Sciatic nerve (tissue), 2 donors: ENCODE results near the gene EXOSC7. TPM values are rescaled to one million over a fixed set of nuclear protein-coding genes. Genes with fewer than 3 reads are reported as not detected.
"Not testable (repeated sequence)": the region's sequence is repeated elsewhere in the genome, so short reads cannot be mapped to it uniquely, and the experiment has no call there.

ENCODE experiments used
- ATAC-seq: fragments of 200-7000 bp; cut with Tn5 transposase; one replicate; pipeline ENCODE4 v1.9.1; 2020; ENCODE audit warnings: mild to moderate bottlenecking, moderate library complexity
- DNase-seq: peaks from one replicate; pipeline ENCODE4 v3.0.0-alpha.2; 2020; ENCODE audit warnings: low spot score
- intact Hi-C: fragments of 100-400 bp; cut with DNase I; formaldehyde crosslinking; loops from one replicate; pipeline ENCODE4 v1.14.2; 2022
- total RNA-seq: library from RNA; stranded (reverse); fragmentation: NEBNext Ultra II Directional; extraction: Animal tissue kit (Norgen Biotek cat#: 25700); gene quantifications from one replicate; pipeline ENCODE4 v1.2.1, GENCODE V29; 2021
- donor health status: DM: no; HTN: no; CAD: no.
- donor health status: DM: no; HTN: no; CAD: no.

EXOSC7 gene
- total RNA-seq, 1 donor from 2014 or later = 36.9 TPM

DNA sequence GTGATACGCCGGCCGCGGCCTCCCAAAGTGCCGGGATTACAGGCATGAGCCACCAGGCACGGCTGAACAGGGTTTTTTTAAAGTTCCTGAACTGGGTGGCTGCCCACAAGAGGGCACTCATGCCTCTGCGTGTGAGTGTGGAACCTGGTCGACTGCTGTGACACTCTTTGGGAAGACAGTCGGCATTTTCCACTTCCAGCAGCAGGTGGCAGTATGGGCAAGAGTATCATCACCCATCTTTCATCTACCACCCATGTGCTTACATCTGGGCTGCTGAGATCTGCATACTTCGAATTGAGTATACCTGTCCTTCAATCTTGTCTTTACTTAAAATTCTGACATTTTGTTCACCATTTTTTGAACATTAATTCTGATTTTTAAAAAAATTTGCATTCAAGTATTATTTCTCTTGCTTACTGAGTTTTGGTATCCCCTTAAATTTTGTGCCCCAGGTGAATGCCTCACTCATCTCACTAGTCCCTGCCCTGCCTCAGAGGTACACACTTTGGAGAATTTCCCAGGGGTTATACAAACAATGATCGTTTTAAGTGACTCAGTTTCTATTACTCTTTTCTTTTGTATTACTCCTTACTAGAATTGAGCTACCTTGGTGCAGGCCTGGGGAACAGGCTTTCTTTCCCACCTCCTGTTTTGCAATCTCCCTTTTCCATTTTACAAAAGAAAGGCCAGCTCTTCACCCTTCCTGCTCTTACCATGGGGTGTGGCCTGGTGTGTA lies 61.8 kb downstream of the EXOSC7 start:
- peak; percentile 74 for ATAC-seq
- intact Hi-C loops = loop anchor here (5.0 kb wide), 1 partner anchor 464 kb away; no protein-coding TSS in a partner anchor
- DNase-seq = peak; percentile 94

DNA sequence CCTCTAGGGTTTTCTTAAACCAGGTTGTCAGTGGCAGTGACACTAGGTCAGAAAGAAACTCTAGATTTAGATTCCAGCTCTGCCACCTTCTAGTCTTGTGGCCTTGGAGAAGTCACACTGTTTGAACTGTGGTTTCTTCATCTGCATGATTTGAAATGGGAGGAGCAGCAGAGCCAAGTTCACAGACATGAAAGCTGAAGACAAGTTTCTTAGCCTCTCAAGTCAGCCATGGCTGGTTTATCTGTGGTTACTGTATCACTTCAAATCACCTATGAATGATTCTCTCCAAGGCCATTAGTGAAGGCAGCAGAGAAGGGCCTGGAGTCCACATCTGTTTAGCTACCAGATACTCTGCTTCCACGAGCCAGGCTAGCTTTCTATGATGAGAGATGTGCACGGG lies 65.6 kb downstream of the EXOSC7 start:
- ATAC-seq (no peak), DNase-seq (no peak)
- intact Hi-C loops = loop anchor here (10.0 kb wide), 1 partner anchor 173 kb away; no protein-coding TSS in a partner anchor

DNA sequence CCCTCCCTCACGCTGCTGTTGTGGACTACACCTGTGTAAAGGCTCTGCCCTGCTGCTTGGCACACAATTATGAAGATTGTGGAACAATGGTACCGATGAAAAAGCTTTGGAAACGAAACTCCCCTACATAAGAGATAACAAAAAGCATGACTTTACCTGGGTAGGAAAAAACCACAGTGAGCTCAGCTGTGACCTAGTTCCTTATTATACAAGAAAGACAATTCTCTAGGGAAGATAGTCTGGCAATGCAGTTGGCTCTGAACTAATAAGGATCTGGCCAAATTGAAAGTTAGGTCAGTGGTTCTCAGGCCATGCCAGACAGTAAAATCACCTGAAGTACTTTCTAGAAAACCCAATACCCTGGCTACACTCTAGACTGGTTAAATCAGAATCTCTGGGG lies 66.1 kb downstream of the EXOSC7 start:
- no peak for ATAC-seq
- no peak for DNase-seq
- intact Hi-C loops = loop anchor here (10.0 kb wide), 1 partner anchor 173 kb away; no protein-coding TSS in a partner anchor

DNA sequence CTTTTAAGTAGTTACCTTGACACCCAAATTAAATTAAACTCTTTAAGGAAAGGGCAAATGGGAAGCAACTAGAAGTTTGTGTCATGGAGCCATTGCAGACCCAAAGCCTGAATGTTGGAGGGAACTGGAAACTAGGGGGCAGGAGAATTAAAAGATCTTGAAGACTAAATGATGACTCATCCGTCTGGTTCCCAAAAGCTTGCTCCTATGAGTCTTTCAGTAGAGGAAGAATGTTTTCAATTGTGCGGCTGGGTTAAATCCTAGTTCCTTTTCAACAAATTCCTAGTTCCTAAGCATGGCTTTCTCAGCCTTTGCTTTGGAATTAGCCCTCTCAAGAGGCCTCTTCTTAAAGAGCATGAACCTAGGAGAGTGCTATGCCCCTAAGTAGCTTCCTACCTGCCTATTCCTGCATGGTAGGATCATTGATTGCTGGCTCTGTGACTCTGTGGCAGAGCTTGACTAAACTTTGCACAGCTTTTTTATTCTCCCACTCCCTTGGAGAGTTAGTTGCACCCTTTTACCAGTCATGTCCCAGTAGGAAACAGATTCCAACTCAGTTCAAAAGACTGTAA lies 67.8 kb downstream of the EXOSC7 start:
- ATAC-seq (peak; percentile 54), DNase-seq (no peak)

DNA sequence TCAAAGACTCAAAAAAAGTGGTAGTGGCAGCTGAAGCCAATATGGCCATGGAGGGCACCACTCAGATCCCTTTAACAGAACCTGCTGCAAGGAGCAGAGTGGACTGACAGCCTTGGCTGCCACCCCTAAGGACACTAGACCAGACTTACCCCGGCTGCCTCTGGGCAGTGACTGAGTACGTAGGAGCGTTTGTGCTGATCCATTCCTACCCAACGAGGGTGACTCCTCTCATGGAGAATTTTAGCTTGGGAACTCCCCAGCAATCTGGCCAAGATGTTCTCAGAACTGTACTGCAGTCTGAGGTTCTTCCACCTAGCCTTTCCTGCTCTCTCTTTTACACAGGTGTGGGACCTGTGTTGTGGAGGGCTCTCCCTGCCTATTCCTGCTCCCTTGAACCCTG lies 72.2 kb downstream of the EXOSC7 start:
- ATAC-seq = no peak
- intact Hi-C loops = loop anchor here (10.0 kb wide), 1 partner anchor 167 kb away; no protein-coding TSS in a partner anchor

More for the DNA sequence above, 67.8 kb downstream of the EXOSC7 start:
- intact Hi-C loops = loop anchor here (10.0 kb wide), 1 partner anchor 171 kb away; no protein-coding TSS in a partner anchor

DNA sequence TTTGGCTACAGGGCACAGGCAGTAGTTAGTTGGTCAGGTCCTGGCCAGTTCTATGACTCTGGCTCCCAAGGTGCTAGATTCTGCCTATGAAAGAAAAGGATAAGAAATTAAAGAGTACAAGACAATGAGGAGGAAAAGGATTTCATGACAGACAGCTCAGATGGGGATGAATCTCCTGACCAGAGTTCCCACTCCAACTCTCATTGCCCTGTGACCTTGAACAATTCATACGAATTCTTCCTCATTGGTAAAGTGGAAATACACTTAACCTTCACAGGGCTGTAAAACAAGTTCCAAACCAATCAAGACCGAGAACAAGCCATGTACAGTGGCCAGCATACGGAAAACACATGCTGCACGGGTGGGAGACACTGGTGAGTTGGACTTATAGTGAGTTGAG lies 73.8 kb downstream of the EXOSC7 start:
- DNase-seq = no peak
- intact Hi-C loops = loop anchor here (10.0 kb wide), 1 partner anchor 165 kb away; no protein-coding TSS in a partner anchor

More for the DNA sequence above, 72.2 kb downstream of the EXOSC7 start:
- no peak for DNase-seq

DNA sequence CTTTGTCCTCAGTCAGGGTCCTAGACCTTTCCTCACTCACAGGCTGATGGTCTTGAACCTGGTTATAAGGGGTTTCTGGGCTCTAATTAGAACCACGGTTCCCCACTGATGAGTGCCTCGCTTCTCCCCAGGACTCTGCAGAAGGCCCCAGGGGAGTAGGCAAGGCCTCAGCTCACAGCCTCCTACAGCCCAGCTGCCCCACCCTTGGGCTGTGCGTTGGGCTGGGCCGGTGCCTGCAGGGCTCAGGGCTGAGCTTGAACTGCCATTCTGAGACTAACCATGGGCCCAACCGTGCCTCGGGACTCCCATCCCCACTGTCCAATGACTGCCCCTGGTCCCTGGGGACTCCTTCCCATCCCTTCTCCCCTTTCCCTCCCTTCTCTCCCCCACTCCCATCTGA lies 75.6 kb downstream of the EXOSC7 start:
- no peak for DNase-seq
- intact Hi-C loops = no loop called here

More for the DNA sequence above, 73.8 kb downstream of the EXOSC7 start:
- ATAC-seq = no peak

DNA sequence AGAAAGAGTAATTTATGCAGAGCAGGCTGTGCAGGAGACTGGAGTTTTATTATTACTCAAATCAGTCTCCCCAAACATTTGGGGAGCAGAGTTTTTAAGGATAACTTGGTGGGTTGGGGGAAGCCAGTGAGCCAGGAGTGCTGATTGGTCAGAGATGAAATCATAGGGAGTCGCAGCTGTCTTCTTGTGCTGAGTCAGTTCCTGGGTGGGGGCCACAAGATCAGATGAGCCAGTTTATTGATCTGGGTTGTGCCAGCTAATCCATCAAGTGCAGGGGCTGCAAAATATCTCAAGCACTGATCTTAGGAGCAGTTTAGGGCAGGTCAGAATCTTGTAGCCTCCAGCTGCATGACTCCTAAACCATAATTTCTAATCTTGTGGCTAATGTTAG lies 77.8 kb downstream of the EXOSC7 start:
- ATAC-seq, DNase-seq, intact Hi-C loops: not testable (repeated sequence)

More for the DNA sequence above, 75.6 kb downstream of the EXOSC7 start:
- no peak for ATAC-seq

DNA sequence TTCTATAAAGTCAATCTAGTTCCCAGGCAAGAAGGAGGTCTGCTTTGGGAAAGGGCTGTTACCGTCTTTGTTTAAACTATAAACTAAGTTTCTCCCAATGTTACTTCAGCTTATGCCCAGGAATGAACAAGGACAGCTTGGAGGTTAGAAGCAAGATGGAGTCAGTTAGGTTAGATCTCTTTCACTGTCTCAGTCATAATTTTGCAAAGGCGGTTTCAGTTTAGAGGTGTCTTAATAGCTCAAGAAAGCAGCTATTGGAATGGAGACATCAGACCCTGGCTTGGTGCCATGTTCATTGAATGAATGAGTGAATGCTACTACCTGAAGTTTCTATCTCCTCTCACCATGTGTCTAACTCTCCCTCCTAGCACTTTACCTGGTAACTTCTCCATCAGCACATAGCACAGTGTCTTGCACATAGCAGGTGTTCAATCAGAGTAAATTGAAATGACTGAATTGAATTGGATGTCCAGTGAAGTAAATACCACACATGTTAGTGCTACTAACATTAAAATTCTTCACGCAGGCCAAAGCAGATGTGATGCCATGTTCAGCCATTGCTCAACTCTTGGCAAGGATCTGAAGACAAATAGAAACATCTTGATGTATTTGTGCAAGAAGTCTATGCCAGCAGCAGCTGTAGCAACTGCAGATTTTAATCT lies 78.3 kb downstream of the EXOSC7 start:
- ATAC-seq (peak; percentile 87), DNase-seq (no peak)
- intact Hi-C loops = no loop called here

DNA sequence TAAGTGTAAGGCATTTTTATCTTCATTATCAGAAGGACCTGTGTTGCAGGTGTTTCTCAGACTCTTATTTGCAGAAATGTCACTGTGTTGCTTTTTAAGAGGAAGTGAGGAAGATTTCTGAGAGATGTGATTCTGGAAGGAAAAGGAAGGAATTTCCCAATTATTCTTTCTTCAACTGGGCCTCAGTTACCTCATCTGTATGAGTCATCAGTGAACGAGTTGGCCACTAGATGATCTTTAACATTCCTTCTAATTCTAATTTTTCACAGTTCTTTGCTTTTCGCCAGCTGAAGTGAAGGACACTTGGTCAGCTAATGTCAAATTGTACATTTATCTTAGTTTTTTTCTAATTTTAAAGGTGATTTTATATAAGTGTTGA lies 79.0 kb downstream of the EXOSC7 start:
- intact Hi-C loops = no loop called here
- ATAC-seq (peak; percentile 87), DNase-seq (no peak)

DNA sequence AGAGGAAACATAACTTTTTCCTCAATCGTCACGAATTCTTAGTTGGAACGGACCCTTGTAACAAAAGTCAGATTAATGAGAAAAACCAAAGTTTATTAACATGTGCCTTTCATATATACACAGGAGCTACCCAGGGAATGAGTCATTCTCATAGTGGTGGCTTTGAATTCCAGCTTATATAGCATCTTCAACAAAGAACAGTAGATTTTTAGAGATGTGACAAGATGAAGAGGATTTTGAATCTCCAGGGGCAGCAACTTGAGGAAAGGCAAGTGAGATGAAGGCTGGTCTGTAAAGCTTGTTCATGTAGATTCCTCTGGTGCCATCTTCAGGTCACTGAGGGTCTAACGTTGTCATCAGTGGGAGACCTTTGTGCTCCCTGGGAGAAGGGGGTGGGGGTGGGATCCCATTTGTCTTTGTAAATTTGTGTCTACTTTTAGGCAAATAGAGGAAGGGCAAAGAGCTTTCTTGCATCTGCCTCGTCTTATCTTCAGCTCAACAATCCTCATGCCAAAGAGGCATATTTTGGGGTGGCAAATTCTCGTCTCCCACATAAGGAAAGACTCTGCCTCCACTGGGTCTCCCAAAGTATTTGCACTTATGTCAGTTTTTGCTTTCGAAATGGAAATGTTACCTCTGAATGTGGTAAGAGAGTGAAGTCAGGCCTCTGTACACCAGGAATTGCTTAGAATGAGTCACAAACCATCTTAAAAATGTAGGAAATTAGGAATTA lies 79.5 kb downstream of the EXOSC7 start:
- no peak for DNase-seq
- intact Hi-C loops = no loop called here
- ATAC-seq = peak; percentile 43

DNA sequence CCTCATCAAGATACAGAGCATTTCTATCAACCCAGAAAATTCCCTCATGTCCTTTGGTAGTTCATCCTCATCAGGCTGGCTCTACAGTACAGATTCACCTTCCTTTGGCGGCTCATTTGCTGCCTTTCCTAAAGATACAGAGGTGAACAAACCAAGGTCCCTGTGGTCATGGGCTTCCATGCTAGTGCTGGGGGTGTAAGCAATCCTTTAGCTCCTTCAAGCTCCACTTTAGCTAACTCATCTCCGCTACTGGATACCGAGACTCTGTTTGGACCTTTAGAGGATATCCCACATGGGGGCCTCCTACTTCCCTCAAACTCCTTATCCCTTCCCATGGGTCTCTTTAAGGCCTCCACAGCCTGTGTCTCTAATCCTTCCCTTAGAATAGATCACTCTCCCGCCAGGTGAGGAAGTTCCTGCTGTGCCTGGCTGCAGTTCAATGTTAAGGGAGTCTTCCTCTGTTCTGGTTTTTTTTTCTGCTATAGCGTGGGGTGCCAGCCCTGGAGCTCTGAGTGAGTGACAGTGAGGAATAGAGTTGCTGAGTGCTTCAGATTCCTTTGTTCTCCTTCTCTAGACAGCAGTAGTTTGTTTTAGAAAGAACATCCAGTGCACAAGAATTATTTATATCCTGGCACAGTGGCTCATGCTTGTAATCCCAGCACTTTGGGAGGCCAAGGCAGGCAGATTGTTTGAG lies 80.7 kb downstream of the EXOSC7 start:
- ATAC-seq (no peak), DNase-seq (no peak)
- intact Hi-C loops = no loop called here

DNA sequence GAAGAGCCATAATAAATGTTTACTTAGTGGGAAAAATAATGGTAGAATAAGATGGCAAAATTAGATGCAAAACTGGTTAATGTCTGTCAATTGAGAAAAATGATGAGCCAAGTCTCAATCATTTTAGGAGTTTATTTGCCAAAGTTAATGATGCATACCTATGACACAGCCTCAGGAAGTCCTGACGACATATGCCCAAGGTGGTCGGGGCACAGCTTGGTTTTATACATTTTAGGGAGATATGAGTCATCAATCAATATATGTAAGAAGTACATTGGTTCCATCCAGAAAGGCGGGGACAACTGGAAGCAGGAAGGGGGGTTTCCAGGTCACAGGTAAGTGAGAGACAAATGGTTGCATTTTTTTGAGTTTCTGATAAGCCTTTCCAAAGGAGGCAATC lies 81.5 kb downstream of the EXOSC7 start:
- ATAC-seq (no peak), DNase-seq (no peak)
- intact Hi-C loops = no loop called here

DNA sequence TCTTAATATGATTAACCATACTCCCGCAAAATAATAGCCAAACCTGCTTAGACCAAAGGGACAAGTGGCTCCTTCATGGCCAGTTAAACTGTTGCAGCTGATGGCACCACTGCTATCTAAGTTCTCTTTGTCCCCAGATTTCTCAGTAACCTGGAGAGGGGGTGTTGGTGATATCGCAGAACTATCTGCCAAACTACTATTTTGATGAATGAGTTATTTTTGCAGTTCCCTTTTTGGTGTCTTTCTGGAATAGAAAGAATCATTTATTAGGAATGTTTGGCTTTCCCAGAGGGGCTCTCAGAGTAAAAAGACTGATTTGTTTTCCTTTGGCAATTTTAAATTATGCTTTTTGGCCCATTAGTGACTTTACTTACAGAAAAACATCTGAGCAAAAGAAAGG lies 83.1 kb downstream of the EXOSC7 start:
- intact Hi-C loops = no loop called here
- DNase-seq (no peak), ATAC-seq (no peak)

DNA sequence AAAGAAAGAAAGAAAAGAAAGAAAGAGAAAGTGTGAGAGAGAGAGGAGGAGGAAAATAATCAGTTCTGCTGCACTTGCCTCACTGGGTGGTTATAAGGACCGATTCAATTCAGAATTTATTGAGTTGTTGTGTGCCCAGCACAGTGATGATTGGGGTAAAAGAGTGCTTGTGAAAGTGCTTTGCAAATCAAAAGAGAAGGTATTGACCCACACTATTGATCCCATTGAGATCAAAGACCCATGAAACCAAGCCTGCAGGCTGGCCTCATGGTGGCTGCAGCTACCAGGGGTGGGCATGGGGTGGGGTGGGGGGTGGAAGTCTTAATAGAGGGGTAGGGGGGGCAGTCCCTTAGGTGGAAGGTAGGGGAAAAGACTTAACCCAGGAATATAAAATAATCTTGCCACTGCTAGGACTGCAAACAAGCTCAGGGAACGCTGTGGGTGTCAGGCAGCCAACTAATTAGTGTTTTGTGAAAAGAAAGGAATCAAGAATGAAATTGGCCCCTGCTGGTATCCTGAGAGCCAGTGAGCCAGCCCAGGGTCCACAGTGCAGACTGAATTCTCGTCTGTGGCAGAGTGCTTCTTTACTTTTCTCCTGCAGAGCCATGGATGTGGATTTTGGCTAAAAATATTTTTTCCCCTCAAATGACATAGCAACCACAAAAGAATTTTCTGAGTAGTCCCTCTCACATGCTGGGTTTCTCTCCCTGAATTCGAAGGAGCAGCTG lies 84.3 kb downstream of the EXOSC7 start:
- ATAC-seq (no peak), DNase-seq (no peak)
- intact Hi-C loops = no loop called here
